Left renal cortex interstitium (tissue), 4 donors: ENCODE measurements around the gene IDI2. TPM values are rescaled to one million over a fixed set of nuclear protein-coding genes. Genes with fewer than 3 reads are reported as not detected.
"Not testable (repeated sequence)": the region's sequence is repeated elsewhere in the genome, so short reads cannot be mapped to it uniquely, and the experiment has no call there.

Experiments
- DNase-seq, 4 donors: peaks; one replicate each; pipeline ENCODE4 v3.0.0-alpha.2; 2013; ENCODE audit warnings: low read depth in 4 of 4, low spot score in 2 of 4, missing footprints in 1 of 4
- polyA plus RNA-seq, 4 donors: library from polyadenylated mRNA; unstranded; fragments of 120-200 nt; gene quantifications; one replicate each; pipeline ENCODE4 v1.2.1, GENCODE V29; 2013; ENCODE audit not compliant: insufficient read length in 4 of 4

The IDI2 gene
- polyA plus RNA-seq, 4 donors = 0.25 TPM; not detected in 3

DNA sequence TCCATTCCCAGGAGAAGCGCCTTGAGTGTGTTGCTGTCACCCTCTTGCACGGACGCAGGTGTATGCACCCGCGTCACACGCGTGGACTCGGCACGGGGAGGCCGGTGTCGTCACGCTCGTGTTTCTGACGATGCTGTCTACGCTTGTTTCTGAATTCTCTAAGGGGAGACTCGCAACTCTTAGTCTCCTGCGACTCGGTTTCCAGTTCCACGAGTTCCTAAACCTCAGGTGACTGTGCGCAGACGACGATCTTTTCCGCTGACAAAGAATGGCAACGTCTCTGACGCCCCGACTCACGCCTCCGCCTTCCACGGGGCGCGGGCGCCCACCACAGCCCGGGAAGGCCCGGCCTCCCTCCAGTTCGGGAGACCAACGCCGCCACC, 22.7 kb upstream of the IDI2 start:
- peak in 2 of 4 donors; percentile 28 to 52 for DNase-seq

DNA sequence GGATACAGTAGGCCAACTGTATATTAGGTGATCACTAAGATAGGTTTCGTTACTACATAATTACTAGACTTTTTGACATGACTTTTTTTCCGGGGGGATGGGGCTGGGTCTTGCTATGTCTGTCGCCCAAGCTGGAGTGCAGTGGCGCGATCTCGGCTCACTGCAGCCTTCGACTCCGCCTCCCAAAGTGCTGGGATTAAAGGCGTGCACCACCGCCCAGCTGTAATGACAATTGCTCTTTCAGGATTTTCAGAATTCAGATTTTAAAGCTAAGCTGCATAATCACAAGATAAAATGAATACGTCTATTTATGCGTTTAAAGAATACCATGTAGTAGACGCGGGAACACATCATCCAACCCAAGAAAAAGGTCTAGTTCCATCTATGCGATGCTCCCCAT, 22.3 kb upstream of the IDI2 start:
- no peak for DNase-seq

- DNase-seq = no peak
Observed at GRCh38 chr10:1045415-1045814, 19.8 kb upstream of the IDI2 start.

- no peak for DNase-seq
Observed at GRCh38 chr10:1044964-1045363, 19.3 kb upstream of the IDI2 start.

- DNase-seq = no peak
Observed at GRCh38 chr10:1044146-1044545, 18.5 kb upstream of the IDI2 start.

DNA sequence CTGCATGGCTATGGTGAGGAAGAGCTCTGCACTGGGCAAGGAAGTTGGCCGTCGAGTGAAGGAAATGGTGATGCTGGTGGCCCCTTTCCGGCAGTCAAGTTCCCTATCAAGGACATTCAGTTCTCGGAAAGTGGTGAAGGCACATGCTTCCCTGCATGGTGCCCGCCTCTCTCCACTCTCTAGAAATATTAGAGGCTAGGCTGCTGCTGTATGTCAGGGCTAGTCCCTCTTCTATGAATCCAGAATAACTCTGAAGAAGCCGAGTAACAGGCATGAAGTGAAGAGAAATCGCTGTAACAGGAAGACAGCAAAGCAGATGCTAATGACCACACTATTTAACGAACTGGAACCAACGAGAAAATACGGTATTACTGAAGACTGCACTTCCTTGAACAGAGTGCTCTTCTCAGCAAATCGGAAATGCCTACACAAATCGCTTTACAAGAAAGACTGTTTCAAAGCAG, 17.9 kb upstream of the IDI2 start:
- no peak for DNase-seq

DNA sequence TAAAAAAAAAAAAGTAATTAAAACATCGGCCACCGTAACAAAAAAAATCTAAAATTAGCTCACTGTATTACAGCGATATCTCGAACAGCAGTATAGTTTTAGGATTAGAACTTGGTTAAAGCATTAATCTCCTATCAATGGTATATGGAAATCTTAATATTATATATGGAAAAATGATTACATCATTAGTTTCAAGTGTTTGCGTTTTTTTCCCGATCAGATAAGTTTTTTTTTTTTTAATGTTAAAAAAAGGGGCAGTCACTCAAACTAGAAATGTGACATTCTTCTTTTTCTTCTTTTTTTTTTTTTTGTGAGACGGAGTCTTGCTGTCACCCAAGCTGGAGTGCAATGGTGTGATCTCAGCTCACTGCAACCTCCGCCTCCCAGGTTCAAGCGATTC, 15.9 kb upstream of the IDI2 start:
- DNase-seq = no peak

DNA sequence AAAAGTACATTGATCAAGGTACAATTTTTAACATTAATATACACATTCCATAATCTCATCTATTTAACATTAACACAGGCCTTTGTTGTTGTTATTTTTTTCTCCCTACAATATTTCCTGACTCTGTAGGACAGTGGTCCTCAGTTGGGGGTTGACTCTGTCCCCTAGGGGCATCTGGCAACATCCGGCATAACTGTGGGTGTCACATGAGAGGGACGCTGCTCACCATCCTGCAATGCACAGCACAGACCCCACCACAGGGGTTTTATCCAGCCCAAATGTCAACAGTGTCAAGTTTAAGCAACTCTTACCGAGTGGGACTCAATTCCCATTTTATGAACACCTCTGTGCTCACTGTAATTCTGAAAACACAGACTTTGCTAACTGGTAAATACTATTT, 14.5 kb upstream of the IDI2 start:
- no peak for DNase-seq

GRCh38 chr10:1038769-1039168, 13.1 kb upstream of the IDI2 start:
- DNase-seq = not testable (repeated sequence)

DNA sequence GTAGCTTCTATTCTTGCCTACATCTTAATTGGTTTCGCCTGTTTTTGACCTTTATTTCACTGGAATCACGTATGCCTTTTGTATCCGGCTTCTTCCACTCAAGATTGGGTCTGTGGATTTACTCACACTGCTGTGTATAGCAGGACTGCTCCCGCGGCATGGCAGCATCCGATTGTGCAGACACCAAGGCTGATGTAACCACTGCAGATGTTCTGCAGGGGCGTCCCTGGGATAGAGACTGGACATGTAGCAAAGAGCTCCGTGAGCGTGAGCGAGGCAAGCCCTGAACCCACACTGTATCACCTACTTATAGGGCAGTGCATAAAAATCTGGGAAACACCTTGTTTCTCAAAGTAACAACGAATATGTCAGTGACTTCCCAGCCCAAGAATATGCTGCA, 11.4 kb upstream of the IDI2 start:
- no peak for DNase-seq

GRCh38 chr10:1036341-1036791, 10.7 kb upstream of the IDI2 start:
- DNase-seq = no peak

DNA sequence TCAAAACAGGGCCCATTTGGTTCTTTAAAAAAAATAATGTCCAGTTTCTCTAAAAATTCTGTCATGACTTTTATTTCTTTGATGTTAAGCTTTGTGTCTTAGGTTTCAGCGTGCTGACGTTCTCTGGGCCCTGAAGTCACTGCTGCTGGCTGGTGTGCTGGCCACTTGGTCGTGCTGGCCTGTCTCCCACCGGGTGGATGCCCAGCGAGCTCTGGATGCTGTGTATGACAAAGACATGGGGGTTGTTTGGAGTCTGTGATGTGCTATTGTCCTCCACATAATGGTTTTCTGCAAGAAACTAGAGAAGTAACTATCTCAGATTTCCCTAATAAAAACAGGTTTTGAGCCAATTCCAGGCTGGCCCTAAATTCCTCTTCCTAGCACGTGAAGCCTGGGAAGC, 9.5 kb upstream of the IDI2 start:
- no peak for DNase-seq

- no peak for DNase-seq
Observed at GRCh38 chr10:1034758-1035157, 9.1 kb upstream of the IDI2 start.

GRCh38 chr10:1033601-1034000, 7.9 kb upstream of the IDI2 start:
- DNase-seq = no peak

GRCh38 chr10:1029838-1030237, 4.2 kb upstream of the IDI2 start:
- DNase-seq = no peak

GRCh38 chr10:1026578-1026977, 919 bp upstream of the IDI2 start:
- DNase-seq = no peak

GRCh38 chr10:1024103-1024502, 1.6 kb downstream of the IDI2 start:
- no peak for DNase-seq

GRCh38 chr10:1022413-1022812, 3.2 kb downstream of the IDI2 start:
- no peak for DNase-seq

GRCh38 chr10:1020958-1021357, 4.7 kb downstream of the IDI2 start:
- no peak for DNase-seq

- DNase-seq = no peak
Observed at GRCh38 chr10:1020460-1020859, 5.2 kb downstream of the IDI2 start.

DNA sequence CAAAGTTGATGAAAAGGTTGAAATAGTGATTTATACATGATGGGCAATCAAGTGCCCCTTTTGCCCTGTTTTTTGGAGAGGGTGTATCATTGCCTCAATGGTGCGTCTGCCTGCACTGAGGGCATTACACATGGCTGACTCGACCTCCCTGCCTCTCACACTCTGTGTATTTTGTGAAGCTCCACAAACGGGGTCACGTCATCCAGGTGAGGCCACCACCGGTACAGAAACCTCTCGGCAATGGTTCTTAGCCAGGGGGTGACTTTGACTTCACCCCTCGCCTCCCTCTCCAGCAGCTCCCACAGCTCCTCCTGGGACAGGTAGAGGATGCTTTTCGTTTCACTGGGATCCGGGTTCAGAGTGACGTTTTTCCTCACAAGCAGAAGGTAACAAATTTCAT, 6.3 kb downstream of the IDI2 start:
- DNase-seq = no peak

DNA sequence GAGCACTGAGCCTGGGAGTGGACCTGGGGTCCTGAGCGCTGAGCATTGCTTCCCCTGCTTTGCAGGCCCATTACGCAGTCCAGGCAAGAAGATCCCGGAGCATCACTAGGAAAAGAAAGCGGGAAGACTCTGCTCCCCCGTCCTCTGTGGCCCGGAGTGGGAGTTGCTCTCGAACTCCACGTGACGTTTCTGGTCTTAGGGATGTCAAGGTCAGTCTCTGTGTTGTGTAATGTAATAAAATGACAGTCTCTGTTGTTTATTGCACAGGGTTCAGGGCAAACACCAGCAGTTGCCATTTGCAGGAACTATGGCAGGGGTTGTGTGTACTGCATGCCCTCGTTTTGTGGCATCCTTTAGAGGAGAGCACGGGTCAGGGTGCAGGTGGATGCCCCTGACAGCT, 10.0 kb downstream of the IDI2 start:
- DNase-seq = no peak

DNA sequence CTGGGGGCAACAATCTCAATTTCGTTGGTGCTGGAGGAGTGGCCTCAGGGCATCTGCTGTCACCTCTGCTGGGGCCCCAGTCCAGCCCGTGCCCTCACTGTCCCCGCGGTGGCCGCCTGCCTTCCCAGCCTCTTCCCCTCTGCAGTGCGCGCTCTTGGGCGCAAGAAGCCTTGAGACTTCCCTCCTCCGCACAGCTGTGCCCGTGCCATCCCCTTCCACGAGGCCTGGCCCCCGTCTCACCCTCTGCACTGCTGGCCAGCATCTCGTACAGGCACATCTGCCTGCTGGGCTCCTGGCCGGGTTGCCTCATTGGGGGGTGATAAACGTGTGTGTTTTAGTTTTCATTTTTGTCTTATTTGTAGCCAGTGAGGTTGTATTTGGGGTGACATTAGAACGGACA, 14.0 kb downstream of the IDI2 start:
- no peak for DNase-seq

- no peak for DNase-seq
Observed at GRCh38 chr10:1010703-1011102, 15.0 kb downstream of the IDI2 start.
